Head of caudate nucleus (tissue), 42 donors: ENCODE data around the gene LRTM1.

Experiments
- DNase-seq, 42 donors: peaks; one replicate each; pipeline versions ENCODE4 v3.0.0 to v3.0.0-alpha.2; 2020 to 2021; ENCODE audit warnings: mixed read lengths in 7 of 42
- intact Hi-C: fragments of 100-400 bp; cut with DNase I; formaldehyde crosslinking; loops from one replicate; pipeline ENCODE4 v1.15.0; 2022

LRTM1 gene

DNA sequence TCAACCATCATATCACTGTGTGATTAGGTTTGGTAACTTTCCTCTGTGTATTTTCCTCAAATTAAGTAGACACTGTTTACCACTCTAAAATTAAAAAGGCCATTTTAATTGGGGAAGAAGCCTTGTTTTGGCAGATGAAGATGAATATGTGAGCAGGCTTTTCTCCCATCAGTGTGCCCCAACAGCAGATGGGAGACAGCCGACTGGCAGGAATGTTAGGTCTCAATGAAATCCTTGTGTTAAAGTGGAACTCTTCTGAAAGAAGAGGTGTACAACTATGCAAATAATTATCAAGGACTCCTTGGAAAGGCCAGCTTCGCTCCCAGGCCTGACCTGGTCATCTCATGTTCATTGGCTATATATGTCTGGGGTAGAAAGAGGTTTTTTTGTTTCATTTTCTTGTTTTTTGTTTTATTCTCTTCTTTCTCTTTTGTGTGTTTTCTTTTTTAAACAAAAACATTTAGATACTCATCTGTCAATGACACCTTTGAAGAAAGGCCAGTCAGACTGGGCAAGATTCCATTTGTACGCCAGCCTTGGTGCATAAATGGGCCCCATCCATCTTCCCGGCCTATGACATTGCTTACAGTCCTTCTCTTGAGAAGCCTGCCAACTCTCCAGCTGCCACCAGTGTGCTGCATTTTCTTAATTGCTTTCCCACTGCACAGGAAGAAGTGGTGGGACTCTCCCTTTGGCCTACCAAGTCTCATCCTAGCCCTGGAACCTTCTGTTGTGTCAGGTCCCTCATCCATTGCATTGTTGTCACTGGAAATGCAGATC is 25.8 kb downstream of the LRTM1 start:
- intact Hi-C loops, result no loop called here
- DNase-seq, result no peak

DNA sequence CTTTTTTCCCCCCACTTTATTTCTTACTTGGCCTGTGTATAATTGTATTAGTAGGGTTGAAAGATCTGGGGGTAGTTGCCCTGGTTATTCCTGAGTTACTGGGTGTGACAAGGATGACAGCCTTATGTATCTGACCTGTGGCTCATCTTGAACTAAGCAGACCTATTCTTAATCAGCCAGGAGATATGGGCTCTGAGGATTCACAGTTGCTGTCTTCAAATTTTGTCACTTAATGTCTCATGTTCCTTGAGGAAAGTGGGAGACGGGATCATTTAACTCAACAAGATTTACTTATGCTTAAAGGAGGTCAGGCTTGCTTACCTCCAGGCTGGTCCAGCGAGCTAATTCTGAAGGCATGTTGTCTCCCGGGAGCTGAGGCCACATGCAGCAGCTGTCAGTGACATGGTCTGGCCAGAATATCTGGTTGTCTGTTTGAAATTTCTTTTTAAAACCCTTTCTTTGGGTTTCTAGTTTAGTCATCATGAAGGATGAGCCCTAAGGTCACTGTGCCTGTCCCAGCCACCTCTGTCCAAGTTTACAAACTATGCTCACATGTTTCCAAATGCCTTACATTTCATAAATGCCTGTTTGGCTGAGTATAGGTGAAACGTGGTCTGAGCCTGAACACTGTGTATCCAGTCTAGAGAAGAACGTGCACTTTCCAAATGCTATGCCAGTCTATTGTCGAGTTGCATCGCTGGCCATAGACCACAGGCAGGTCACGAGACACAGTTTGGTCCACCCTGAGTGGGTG is 26.8 kb downstream of the LRTM1 start:
- no peak for DNase-seq
- intact Hi-C loops, result no loop called here

DNA sequence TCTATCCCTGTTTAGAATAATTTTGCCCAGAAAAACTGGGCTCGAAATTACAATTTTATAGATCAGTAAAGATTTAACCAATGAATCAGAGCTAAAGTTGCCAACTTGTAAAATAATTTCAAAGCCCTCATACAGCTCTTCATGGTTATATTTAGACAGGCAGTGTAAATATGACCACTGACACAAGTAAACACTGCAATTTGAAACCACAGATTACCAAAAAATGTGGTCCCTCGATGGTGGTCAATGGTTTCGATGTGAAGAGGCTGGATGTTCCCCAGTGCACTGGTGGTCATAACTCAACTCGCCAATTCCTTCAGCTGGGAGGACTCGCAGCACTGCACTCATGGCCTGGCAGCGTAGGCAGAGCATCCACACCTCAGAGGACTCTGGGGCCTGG is 28.6 kb downstream of the LRTM1 start:
- intact Hi-C loops, result no loop called here
- DNase-seq, result no peak

DNA sequence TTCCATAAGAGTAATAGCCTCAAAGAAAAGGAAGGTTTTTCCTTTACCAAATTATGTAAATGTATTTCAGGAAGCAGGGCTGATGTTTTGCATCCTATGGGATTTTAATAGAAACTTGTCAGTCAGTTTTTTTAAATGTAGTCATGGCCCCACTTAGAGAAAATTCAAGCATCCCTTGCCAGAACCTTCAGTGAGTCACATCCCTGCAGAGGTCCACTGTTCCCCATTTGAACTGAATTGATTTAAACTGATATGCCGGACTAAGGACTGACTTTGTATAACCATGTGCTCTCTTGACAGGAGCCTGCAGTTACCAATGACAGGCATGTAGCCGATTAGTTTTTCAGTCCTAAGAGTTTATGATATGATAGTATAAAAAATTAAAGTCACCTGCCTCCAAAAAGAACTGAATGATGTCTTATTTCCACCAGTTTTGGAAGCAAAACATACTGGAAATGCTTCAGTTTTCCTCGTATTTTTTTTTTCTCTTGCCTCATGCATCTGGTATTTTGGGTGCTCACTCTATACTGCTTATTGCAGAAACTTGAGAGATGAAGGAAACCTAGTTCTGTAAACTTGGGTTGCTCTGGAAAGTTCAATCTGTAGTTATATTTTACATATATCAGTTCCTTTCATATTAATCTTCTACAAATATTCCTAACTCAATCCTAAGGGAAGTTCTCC is 30.7 kb downstream of the LRTM1 start:
- intact Hi-C loops, result no loop called here
- no peak for DNase-seq

DNA sequence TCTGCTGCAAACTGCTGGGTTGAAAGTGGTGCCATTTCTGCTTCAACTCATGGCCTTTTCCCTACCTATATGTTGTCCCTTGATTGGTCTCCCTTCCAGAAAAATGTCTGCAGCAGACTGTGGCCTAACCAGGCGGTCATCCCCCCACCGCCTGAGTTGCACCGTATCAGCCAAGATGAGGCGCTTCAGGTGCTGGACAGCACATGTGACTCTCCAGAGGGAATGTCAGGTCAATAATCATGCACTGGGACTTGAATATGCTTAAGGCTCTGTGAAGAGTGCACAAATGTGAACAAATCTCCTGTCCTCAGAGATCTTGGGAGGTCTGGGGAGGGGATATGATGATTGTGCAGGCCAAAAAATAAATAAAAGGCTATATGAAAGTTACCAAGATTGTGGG is 32.2 kb downstream of the LRTM1 start:
- DNase-seq, result no peak
- intact Hi-C loops, result no loop called here

DNA sequence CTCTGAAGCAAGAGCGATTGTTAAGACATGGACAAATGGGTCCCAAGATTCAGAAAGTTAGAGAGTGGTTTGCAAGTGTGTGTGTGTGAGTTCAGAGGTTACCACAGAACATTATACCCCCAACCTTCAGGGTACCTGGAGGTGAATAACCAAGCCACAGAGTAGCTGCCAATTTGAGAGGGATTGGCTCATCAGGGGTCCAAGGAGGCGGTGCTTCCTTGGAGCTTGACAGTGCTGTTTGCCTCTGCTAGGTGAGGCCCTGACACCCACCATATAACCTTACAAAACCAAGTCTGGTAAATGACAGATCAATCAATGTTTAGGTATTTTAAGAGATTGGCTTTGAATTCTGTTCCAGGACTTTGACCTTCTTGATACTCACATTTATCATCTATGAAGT is 35.7 kb downstream of the LRTM1 start:
- intact Hi-C loops, result no loop called here
- DNase-seq, result no peak

DNA sequence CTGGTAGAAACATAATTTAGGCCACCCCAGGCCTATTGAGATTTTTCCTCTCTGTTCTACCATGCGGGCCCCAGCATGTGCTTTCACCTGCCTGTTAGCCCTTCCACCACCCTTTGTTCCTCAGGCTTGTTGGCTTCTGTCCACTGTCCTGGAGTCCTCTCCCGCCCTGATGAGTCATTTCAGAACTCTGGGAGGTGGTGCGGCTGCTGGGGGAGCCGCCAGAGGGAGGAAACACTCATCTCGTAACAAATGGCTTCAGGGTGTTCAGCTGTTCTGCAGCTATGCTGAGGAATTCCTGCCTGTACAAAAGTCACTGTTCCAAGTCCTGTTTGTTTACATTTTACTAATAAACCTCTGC is 36.3 kb downstream of the LRTM1 start:
- intact Hi-C loops, result no loop called here
- DNase-seq, result peak in 41 of 42 donors; percentile 26 to 83 (median 54)

DNA sequence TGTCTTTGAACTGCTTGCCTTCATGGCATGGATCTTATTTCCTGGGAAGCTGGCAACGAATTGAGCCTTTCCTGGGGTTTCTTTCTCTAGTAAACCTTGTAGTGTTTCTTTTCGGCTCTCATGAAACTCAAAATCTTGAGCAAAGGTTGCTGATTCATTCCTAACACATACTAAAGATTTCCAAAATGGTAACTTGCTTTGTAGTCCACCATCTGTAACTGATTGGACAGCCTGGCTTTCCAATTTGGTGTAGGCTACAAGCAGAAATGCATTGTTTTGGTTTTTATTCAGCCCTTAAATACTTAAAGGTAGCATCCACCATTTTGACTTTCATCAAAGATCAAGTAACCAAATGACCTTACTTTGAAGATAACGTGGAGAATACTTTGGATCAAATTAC is 38.1 kb downstream of the LRTM1 start:
- intact Hi-C loops, result no loop called here
- DNase-seq, result no peak

DNA sequence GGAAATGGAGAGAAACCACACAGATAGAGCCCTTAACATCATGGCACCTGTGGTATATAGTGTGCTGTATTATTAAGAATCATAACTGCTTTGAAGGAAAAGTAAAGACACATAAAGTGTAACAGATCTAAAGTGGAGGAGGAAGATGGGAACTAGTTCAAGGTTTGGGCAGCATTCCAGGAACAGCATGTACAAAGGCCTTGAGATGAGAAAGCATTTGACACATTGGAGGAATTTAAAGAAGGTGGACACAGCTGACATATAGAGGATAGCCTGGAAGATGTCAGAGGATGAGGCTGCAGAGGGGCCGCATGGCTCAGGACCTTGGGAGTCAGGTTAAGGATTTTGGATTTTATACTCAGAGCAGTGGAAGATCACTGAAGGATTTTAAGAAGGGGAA is 39.0 kb downstream of the LRTM1 start:
- intact Hi-C loops, result no loop called here

DNA sequence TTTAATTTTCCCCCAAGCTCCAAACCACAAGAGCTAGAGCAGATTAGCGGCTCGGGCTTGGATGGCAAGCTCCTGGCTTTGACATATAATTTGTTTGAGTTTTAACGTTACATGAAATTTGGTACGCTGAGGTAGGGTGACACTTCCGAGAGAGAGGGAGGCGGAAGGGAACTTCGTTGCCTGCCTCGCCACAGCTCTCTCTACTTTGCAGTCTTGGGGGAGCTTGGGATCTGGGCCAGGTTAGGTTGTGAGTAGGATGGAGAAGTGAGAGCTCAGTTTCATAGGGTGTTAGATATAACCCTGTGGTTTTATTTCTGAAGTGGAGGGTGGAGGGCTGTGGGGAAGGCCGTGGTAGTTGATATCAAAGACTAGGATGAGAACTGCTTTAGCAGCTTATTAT is 39.7 kb downstream of the LRTM1 start:
- peak in 23 of 42 donors; percentile 13 to 69 (median 34) for DNase-seq
- intact Hi-C loops, result no loop called here

More for the DNA sequence above, 39.0 kb downstream of the LRTM1 start:
- peak in 2 of 42 donors; percentile 11 to 46 for DNase-seq

DNA sequence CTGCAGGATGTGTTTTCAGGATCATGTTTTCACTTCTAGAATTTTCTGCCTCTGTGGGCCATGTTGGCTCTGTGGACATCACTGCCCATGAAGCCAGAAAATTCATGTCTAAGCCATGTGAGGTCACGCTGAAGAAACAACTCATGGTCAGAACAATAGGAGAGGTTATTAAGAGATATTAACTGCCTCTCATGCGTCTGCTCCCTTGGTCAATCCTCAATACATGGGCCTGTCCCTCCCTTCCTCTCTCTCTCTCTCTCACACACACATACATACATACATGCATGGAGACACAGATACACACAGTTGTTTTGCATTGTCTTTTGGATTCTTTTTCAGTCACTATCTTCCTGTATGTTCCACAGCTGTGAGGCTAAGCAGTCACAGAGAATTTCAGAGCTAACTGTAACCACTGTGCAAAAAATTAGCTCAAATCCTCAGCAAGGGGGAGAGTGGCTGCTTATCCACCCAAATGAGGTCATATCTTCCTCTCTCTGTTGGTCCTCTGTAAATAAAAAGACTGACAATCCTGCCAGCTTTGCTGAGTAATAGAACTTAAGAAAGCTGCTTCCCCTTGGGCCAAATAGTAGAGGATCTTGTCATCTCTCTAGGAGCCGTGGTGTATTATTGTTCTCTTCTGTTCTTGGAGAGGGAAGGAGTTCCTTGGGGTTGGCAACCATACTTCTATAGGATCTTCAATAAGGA is 45.6 kb downstream of the LRTM1 start:
- intact Hi-C loops, result no loop called here
- DNase-seq, result no peak

DNA sequence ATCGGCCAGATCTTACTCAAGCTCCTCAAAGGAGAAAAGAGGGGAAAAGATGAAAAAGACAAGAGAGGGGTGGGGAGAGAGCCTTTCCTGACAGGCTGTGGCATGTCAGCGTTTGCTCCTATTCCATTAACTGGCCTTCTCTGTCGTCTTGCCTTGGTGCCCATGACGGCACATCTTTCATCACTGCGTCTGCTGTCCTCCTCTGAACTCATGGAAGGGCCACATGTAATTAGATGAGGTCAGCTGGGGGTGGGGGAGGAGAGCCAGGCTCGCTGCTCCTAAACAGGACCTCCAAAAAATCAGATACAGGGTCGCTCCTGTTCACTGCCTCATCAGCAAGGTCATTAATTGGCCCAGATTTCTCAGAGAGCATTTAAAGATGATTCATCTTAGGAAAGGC is 49.7 kb downstream of the LRTM1 start:
- DNase-seq, result no peak
- intact Hi-C loops, result no loop called here

DNA sequence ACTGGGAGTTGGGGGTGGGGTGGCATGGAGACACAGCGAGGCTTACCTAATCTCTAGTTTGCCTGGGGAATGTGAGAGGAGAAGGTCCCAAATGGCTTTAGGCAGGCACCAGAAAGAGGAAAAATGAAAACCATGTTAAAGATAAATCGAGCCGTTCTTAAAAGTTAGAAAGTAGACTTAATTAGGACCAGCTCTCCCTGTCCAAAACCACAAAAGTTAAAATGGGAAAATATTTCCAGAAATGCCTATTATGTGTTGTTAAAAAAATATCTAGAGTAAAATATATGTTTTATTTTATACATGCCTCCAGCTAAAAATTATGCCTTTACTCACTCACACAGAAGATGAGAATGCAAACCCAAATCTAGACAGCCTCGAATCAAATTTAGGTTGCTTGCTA is 50.1 kb downstream of the LRTM1 start:
- DNase-seq, result no peak
- intact Hi-C loops, result no loop called here

DNA sequence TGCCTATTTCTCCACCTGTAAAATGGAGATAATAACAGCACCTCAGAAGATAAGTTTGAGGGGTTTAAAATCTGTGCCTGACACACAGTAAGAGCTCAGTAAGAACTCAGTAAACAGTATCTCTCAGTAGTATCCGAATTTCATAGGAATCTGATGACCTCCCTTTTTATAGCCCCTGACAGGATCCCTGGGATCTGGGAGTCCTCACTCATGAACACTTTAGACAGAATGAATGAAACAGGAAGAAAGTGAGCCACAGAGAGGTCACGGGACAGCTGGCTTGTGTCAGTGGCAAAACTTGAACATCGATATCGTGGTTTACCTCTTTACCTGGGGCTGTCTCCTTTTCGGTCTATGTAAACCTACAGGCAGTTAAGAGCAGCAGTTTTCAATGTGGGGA is 51.2 kb downstream of the LRTM1 start:
- intact Hi-C loops, result no loop called here
- no peak for DNase-seq

DNA sequence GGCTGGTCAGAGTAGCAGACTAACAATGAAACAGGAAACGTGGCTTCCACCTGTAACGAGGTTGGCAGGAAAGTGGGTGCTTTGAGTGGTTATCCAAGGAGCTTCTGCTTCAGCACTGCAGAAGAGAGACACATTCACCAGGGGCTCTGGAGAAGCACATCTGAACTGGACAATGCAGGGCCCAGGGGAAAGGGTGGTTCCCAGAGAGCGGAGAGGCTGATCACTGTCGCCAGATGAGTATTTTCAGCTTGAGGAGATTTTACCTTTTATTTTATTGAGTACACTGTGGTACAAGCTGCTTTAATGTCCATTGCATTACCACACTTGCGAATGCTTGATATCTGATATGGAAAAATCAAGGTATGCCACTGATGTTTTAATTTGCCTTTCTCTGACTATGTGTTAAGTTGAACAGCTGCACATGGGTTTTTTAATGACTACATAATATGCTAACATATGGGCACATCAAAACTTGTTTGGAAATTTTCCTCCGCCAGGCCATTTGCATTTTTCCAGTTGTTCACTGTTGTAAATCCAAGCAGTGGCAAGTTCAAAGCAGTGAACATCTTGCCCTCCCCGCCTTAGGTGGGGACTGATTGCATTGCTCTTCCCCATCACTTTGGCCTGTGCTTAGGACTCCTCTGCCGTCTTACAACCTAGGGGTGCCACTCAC is 52.1 kb downstream of the LRTM1 start:
- DNase-seq, result no peak

DNA sequence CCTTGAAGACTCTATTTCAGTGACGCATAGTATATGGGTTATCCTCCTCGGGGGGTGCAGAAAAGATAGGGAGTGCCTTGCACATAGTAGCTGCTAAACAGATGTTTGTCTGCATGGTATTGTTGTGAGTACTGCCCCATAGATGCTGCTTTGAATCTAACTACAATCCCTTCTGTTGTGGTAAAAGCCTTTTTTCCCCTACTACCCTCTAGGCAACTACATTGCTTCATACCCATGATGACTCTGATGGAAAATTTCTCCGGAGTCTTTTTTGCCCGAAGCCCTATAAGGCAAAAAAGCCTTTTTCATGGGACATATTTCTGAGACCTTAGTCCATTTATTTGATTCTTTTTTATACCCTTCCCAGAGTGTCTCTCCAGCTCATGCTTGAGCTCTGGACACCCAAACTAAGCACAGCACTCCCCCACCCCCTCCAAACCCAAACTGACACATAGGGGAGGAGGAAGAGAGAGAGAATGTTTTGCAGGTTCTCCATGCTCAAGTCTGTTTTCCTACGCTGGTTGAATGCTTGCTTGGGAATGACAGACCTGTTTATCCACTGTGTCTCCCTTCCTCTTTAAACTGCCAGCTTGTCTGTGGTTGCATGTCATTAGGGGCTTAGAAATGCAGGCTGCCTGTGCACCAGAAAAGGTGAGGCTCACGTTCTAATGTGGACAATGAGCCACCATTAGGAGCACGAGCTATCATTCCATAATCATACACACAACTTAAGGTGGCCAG is 52.9 kb downstream of the LRTM1 start:
- DNase-seq, result no peak
- intact Hi-C loops, result no loop called here

More for the DNA sequence above, 52.1 kb downstream of the LRTM1 start:
- intact Hi-C loops, result no loop called here

DNA sequence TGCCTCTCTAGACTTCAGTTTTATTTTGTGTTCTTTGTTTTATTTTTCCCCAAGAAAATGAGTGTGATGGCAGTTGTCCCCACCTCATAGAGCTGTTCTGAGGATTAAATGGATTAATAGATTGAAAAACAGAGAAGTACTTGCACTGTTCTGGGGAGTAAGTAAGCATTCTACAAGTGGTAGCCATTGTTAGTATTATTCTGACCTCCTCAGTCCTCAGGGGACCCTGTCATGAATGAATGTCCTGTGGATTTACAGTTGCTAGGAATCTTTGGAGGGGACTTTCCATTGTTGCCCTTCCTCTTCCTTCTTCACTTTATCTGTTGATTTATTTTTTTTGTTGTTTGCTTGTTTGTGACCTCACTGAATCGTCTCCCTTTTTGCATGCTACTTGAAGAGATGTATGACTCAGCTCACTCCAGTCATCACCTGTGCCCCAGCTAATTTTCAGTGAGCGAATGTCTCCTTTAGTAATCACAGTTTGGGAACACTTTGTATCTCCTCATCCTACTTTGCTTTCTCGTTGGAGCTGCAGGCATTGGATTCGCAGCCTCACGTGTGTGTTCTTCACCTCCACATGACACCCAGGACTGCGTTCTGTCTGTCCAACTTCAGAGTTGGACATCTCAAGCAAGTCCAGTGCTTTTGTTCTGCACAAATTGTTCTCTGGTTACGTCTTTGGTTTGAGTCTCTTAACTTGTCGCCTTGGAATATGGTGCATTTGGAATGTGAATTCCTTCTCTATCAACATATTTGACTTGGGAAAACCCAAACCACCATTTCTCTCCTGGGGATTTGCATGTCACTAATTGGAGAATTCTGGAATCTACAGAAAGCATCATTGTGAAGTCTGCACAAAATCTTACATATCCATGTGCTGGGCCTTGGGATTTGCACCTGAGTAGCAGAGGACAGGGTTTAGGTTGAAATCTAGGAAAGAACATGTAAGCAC is 54.5 kb downstream of the LRTM1 start:
- DNase-seq, result peak in 24 of 42 donors; percentile 7 to 67 (median 38)
- intact Hi-C loops, result no loop called here
